RWPE1 (cell line): Measurements from ENCODE around the gene SLC34A3.

Source experiments
- CTCF ChIA-PET: fragments of 350-600 bp; sonication (Branson Sonifier 250); formaldehyde crosslinking; extraction: SDS; loops from one replicate; lab custom pipeline; 2021; lab: Yijun Ruan, JAX
- POLR2A ChIA-PET: fragments of 400-600 bp; formaldehyde crosslinking; extraction: SDS; loops from one replicate; lab custom pipeline; 2020; ENCODE audit warnings: antibody characterized with exemption; ENCODE audit not compliant: low non-redundant PET; lab: Yijun Ruan, JAX
- DNase-seq: peaks from one replicate; pipeline ENCODE4 v3.0.0; 2012; ENCODE audit warnings: low spot score
- H3K27ac ChIP-seq: fragments of 450-650 bp; 2 replicates; pipeline ENCODE4 v1.5.1; 2017
- CTCF ChIP-seq: fragments of 450-650 bp; conservative IDR thresholded peaks from 2 replicates; pipeline ENCODE4 v1.5.1; 2017; ENCODE audit warnings: low read depth, mild to moderate bottlenecking

Gene SLC34A3

GRCh38 chr9:137194388-137194787 is 36.3 kb upstream of the SLC34A3 start:
- no peak for DNase-seq
- H3K27ac ChIP-seq = peak overlapping the region; percentile 99
- POLR2A ChIA-PET = interaction anchor here (0.7 to 1.3 kb wide), 5 partner anchors 11 to 107 kb away, joined by 3 read pairs; partner anchors contain the start of genes NDOR1, RNF208 and TMEM203
- CTCF ChIA-PET = interaction anchor here (0.8 to 1.5 kb wide), 4 partner anchors 18 to 74 kb away, joined by 3 to 7 read pairs (median 4); partner anchors contain the start of gene RNF224
- no peak for TF ChIP-seq CTCF

GRCh38 chr9:137194909-137195308 is 35.8 kb upstream of the SLC34A3 start:
- CTCF ChIA-PET = interaction anchor here (0.9 to 1.2 kb wide), 3 partner anchors 14 to 42 kb away, joined by 3 to 8 read pairs (median 5); no protein-coding TSS in a partner anchor

GRCh38 chr9:137195525-137196220 is 35.0 kb upstream of the SLC34A3 start:
- no peak for DNase-seq
- H3K27ac ChIP-seq = peak overlapping the region; percentile 99
- ChIA-PET CTCF (interaction anchor here (0.7 to 1.2 kb wide), 6 partner anchors 13 to 91 kb away, joined by 3 to 8 read pairs (median 4); no protein-coding TSS in a partner anchor), POLR2A (interaction anchor here (1.0 to 1.3 kb wide), 2 partner anchors 27 to 106 kb away, joined by 3 read pairs; partner anchors contain the start of gene RNF208)
- no peak for TF ChIP-seq CTCF

More at GRCh38 chr9:137194909-137195308, 35.8 kb upstream of the SLC34A3 start:
- peak overlapping the region; percentile 99 for H3K27ac ChIP-seq
- no peak for TF ChIP-seq CTCF
- POLR2A ChIA-PET = interaction anchor here (0.7 to 1.3 kb wide), 5 partner anchors 10 to 106 kb away, joined by 3 read pairs; partner anchors contain the start of genes NDOR1, RNF208 and TMEM203
- DNase-seq = no peak

GRCh38 chr9:137198051-137198901 is 32.4 kb upstream of the SLC34A3 start:
- no peak for TF ChIP-seq CTCF
- peak overlapping the region; percentile 99 for H3K27ac ChIP-seq
- ChIA-PET POLR2A (interaction anchor here (0.6 to 2.1 kb wide), 3 partner anchors 9 to 26 kb away, joined by 3 to 17 read pairs (median 4); partner anchors contain the start of genes ANAPC2 and SSNA1), CTCF (interaction anchor here (0.7 to 2.5 kb wide), 10 partner anchors 9 to 435 kb away, joined by 3 to 14 read pairs (median 4); partner anchors contain the start of genes ANAPC2, RNF224 and SSNA1)
- peak; percentile 59 for DNase-seq

- CTCF ChIA-PET = interaction anchor here (0.5 to 2.5 kb wide), 9 partner anchors 10 to 126 kb away, joined by 3 to 14 read pairs (median 4); partner anchors contain the start of genes ANAPC2 and SSNA1
- TF ChIP-seq CTCF = no peak
- POLR2A ChIA-PET = interaction anchor here (2.1 kb wide), 1 partner anchor 10 kb away, joined by 17 read pairs; the partner anchor contains the start of genes ANAPC2 and SSNA1
- no peak for DNase-seq
- H3K27ac ChIP-seq = peak overlapping the region; percentile 99
Observed at GRCh38 chr9:137198902-137199283, 31.8 kb upstream of the SLC34A3 start.
